MM.1S (cell line): Measurements from ENCODE around the gene AP2A2.

Source experiments
- DNase-seq: peaks from one replicate; pipeline ENCODE4 v3.0.0-alpha.2; 2015
- H2AFZ ChIP-seq: fragments of 300-600 bp; sonication (generic); 2 replicates; pipeline ENCODE4 v1.6.0; 2016; ENCODE audit warnings: antibody characterized with exemption, low read length
- H3F3A ChIP-seq: fragments of 300-600 bp; sonication (generic); 2 replicates; pipeline ENCODE4 v1.6.1; 2016; ENCODE audit warnings: mild to moderate bottlenecking, antibody characterized with exemption, low read length, moderate library complexity, mixed read lengths; ENCODE audit not compliant: insufficient read depth
- H3K27ac ChIP-seq: fragments of 300-600 bp; sonication (generic); 2 replicates; pipeline ENCODE4 v1.5.1; 2016; ENCODE audit warnings: mild to moderate bottlenecking, low read length
- H3K27me3 ChIP-seq: fragments of 300-600 bp; sonication (generic); replicated peaks from 2 replicates; pipeline ENCODE4 v1.6.0; 2016; ENCODE audit warnings: low read length; ENCODE audit not compliant: insufficient read depth
- H3K36me3 ChIP-seq: fragments of 300-600 bp; sonication (generic); replicated peaks from 2 replicates; pipeline ENCODE4 v1.6.1; 2016; ENCODE audit warnings: mild to moderate bottlenecking, low read length, mixed read lengths; ENCODE audit not compliant: insufficient read depth
- H3K4me1 ChIP-seq: fragments of 300-600 bp; sonication (generic); 2 replicates; pipeline ENCODE4 v1.6.1; 2016; ENCODE audit warnings: low read length, mixed read lengths
- H3K4me2 ChIP-seq: fragments of 300-600 bp; sonication (generic); 2 replicates; pipeline ENCODE4 v1.6.0; 2016; ENCODE audit warnings: low read depth, low read length
- H3K4me3 ChIP-seq: fragments of 300-600 bp; sonication (generic); 2 replicates; pipeline ENCODE4 v1.5.1; 2016; ENCODE audit warnings: low read length, mixed read lengths
- H3K79me2 ChIP-seq: fragments of 300-600 bp; sonication (generic); 2 replicates; pipeline ENCODE4 v1.6.1; 2016; ENCODE audit warnings: mixed run types, low read length, mixed read lengths
- H3K9ac ChIP-seq: fragments of 300-600 bp; sonication (generic); 2 replicates; pipeline ENCODE4 v1.6.1; 2016; ENCODE audit warnings: low read length, mixed read lengths
- H3K9me2 ChIP-seq: fragments of 300-600 bp; sonication (generic); replicated peaks from 2 replicates; pipeline ENCODE4 v1.6.1; 2016; ENCODE audit warnings: mild to moderate bottlenecking, low read length, mixed read lengths; ENCODE audit not compliant: insufficient read depth
- H3K9me3 ChIP-seq: fragments of 300-600 bp; sonication (generic); replicated peaks from 2 replicates; pipeline ENCODE4 v1.6.1; 2016; ENCODE audit warnings: mild to moderate bottlenecking, low read length, mixed read lengths; ENCODE audit not compliant: insufficient read depth
- H4K20me1 ChIP-seq: fragments of 300-600 bp; sonication (generic); 2 replicates; pipeline ENCODE4 v1.6.1; 2016; ENCODE audit warnings: mild to moderate bottlenecking, low read length, moderate library complexity, mixed read lengths; ENCODE audit not compliant: insufficient read depth
- EZH2 ChIP-seq: fragments of 300-600 bp; sonication (generic); optimal IDR thresholded peaks from 2 replicates; pipeline ENCODE3; 2017; ENCODE audit warnings: low read depth, mild to moderate bottlenecking, antibody characterized with exemption, low read length, mixed read lengths
- EZH2phosphoT487 ChIP-seq: fragments of 300-600 bp; sonication (generic); IDR thresholded peaks from 2 replicates; pipeline ENCODE4 v1.6.1; 2018; ENCODE audit warnings: antibody characterized with exemption, low read length
- TF ChIP-seq, protein P1 (sequence below): fragments of 300-600 bp; sonication (generic); IDR thresholded peaks from 2 replicates; pipeline ENCODE4 v1.5.1; 2016; ENCODE audit warnings: antibody characterized with exemption, low read length, mixed read lengths

The AP2A2 gene

GRCh38 chr11:1018091-1018490, 92.4 kb downstream of the AP2A2 start:
- TF ChIP-seq EZH2phosphoT487 = no peak
- Histone ChIP-seq H3K27me3 (no peaks in the 10 kb centered on the region), H3K9me2 (no peaks in the 10 kb centered on the region), H3K4me3 (no peak overlapping the region), H3K4me1 (no peaks in the 10 kb centered on the region), H4K20me1 (no peaks in the 10 kb centered on the region; the same call in 1 of the 2 replicates), H3K4me2 (no peak overlapping the region), H3F3A (no peaks in the 10 kb centered on the region), H3K9me3 (no peaks in the 10 kb centered on the region), H3K9ac (no peak overlapping the region), H2AFZ (no peak overlapping the region), H3K79me2 (no peaks in the 10 kb centered on the region), H3K36me3 (no peaks in the 10 kb centered on the region), H3K27ac (no peak overlapping the region)
- DNase-seq = no peak

DNA sequence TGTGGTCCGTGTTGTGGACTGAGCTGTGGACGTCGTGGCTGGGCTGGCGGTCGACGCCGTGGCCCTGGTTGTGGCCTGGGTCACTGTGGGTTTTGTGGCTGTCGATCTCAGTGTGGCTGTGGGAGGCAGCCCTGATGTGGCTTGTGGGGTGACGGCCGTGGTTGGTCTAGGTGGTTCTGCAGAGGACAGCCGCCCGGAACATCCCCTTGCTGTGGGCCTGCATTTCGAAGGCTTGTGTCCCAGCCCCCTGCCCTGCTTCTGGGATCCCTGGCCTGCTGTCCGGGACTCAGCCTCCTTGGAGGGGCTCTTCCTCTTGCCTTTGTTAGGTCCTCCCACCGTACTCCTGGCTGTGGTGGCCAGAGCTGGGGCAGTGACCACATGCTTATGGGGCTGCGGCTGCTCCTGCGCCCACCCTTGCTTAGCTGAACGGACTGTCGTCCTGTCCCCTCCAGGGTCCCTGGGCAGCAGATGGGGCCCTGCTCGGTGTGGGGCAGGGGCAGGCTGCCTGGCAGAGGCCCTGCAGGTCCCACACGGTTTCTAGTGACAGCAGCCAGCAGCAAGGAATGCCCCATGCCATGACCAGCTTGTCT, 93.7 kb downstream of the AP2A2 start:
- TF ChIP-seq EZH2 (no peak), EZH2phosphoT487 (no peak)
- TF ChIP-seq, protein P1, sequence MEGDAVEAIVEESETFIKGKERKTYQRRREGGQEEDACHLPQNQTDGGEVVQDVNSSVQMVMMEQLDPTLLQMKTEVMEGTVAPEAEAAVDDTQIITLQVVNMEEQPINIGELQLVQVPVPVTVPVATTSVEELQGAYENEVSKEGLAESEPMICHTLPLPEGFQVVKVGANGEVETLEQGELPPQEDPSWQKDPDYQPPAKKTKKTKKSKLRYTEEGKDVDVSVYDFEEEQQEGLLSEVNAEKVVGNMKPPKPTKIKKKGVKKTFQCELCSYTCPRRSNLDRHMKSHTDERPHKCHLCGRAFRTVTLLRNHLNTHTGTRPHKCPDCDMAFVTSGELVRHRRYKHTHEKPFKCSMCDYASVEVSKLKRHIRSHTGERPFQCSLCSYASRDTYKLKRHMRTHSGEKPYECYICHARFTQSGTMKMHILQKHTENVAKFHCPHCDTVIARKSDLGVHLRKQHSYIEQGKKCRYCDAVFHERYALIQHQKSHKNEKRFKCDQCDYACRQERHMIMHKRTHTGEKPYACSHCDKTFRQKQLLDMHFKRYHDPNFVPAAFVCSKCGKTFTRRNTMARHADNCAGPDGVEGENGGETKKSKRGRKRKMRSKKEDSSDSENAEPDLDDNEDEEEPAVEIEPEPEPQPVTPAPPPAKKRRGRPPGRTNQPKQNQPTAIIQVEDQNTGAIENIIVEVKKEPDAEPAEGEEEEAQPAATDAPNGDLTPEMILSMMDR = no peak
- H3K27ac ChIP-seq = no peak overlapping the region
- H3K4me1 ChIP-seq = no peaks in the 10 kb centered on the region
- H4K20me1 ChIP-seq = no peaks in the 10 kb centered on the region; the same call in 1 of the 2 replicates
- no peaks in the 10 kb centered on the region for H3K79me2 ChIP-seq
- no peak overlapping the region for H3K9ac ChIP-seq
- H3F3A ChIP-seq = no peaks in the 10 kb centered on the region
- H3K9me3 ChIP-seq = no peaks in the 10 kb centered on the region
- H3K4me3 ChIP-seq = no peak overlapping the region
- H3K9me2 ChIP-seq = no peaks in the 10 kb centered on the region
- H3K27me3 ChIP-seq = no peaks in the 10 kb centered on the region
- no peak overlapping the region for H3K4me2 ChIP-seq
- H3K36me3 ChIP-seq = no peaks in the 10 kb centered on the region
- no peak overlapping the region for H2AFZ ChIP-seq
- DNase-seq = no peak

DNA sequence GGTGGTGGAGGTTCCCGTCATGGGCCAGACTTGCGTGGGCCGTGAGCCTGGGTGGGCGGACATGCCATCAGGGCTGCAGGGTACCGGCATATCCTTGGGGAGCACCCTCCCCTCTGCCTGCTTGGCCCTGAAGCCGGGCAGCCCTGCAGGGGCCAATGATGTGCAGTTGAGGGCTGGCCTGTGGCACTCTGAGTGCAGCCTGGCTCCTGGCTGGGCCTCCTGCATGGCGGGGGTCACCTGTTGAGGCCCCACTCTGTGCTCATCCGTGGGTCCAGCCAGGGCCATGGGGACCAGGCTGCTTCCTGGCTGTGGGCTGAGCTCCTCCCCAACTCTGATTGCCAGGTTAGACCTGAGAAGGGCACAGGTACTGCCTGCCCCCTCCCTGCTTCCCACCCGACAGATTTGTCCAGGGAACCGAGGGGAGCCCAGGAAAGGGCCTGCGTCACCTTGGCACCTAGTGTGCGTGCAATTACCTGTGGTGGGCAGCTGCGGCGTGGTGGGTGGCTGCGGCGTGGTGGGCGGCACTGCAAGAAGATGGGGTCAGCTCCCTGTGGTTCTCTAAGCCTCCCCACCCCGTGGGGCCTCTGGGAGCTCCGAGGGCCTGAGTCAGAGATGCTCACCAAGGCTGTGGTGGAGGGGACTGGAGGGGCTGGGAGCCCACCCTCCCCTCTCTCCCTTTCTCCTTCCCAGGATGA, 94.7 kb downstream of the AP2A2 start:
- H3K4me1 ChIP-seq = no peaks in the 10 kb centered on the region
- no peak overlapping the region for H3K9ac ChIP-seq
- TF ChIP-seq, protein P1 = no peak
- no peak for TF ChIP-seq EZH2
- TF ChIP-seq EZH2phosphoT487 = no peak

DNA sequence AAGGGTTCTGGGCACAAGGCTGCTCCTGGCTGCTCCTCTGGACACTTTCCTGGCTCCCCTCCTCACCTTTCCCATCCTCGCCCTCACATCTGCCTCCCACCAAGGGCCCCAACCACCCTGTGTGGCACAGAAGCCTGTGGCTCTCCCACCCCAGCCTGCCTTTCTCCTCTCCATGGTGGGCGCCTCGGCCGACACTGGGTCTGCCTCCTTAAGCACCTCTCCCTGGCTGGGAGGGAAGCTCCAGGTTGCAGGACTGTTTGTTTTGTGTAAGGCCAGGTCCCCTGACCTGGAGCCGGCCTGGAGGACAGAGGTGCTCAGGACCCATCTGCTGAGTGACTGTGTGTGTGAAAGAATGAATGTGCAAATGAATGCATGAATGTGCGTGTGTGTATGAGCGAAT, 96.7 kb downstream of the AP2A2 start:
- TF ChIP-seq, protein P1 = no peak
- TF ChIP-seq EZH2phosphoT487 (no peak), EZH2 (no peak)
- H3K4me2 ChIP-seq = no peak overlapping the region
- no peaks in the 10 kb centered on the region for H4K20me1 ChIP-seq

More for the DNA sequence above, 94.7 kb downstream of the AP2A2 start:
- H3K27ac ChIP-seq = no peak overlapping the region
- no peaks in the 10 kb centered on the region for H3K9me2 ChIP-seq
- H3K79me2 ChIP-seq = no peaks in the 10 kb centered on the region
- H3K27me3 ChIP-seq = no peaks in the 10 kb centered on the region
- no peak overlapping the region for H3K4me2 ChIP-seq
- no peaks in the 10 kb centered on the region for H3K9me3 ChIP-seq
- no peak overlapping the region for H2AFZ ChIP-seq
- H3F3A ChIP-seq = no peaks in the 10 kb centered on the region
- no peak for DNase-seq
- H3K36me3 ChIP-seq = no peaks in the 10 kb centered on the region
- no peak overlapping the region for H3K4me3 ChIP-seq
- no peaks in the 10 kb centered on the region; the same call in 1 of the 2 replicates for H4K20me1 ChIP-seq

More for the DNA sequence above, 96.7 kb downstream of the AP2A2 start:
- Histone ChIP-seq H3K9ac (no peak overlapping the region), H3K4me1 (no peaks in the 10 kb centered on the region), H3K27me3 (peaks cover 9% of the 10 kb centered on the region; the same call in 1 of the 2 replicates), H3K79me2 (no peaks in the 10 kb centered on the region), H3K9me2 (no peaks in the 10 kb centered on the region), H3F3A (no peaks in the 10 kb centered on the region), H3K9me3 (no peaks in the 10 kb centered on the region), H3K27ac (no peak overlapping the region), H3K36me3 (no peaks in the 10 kb centered on the region), H2AFZ (no peak overlapping the region), H3K4me3 (no peak overlapping the region)
- no peak for DNase-seq
